K562 (cell line): ENCODE data around the gene SDS. TPM values are rescaled to one million over a fixed set of nuclear protein-coding genes. Genes with fewer than 3 reads are reported as not detected.

Experiments used
- ARHGAP35 ChIP-seq: fragments of 450-650 bp; IDR thresholded peaks from 2 replicates; pipeline ENCODE4 v1.6.1; 2018; ENCODE audit not compliant: partially characterized antibody
- CBX1 ChIP-seq: sonication (generic); IDR thresholded peaks from 2 replicates; pipeline ENCODE4 v1.6.1; 2016; ENCODE audit warnings: antibody characterized with exemption, low read depth, mild to moderate bottlenecking
- DACH1 ChIP-seq: fragments of 450-650 bp; IDR thresholded peaks from 2 replicates; pipeline ENCODE4 v1.6.1; 2018; ENCODE audit not compliant: partially characterized antibody
- DPF2 ChIP-seq: fragments of 450-650 bp; IDR thresholded peaks from 2 replicates; pipeline ENCODE4 v1.6.1; 2016
- ELK3 ChIP-seq: fragments of 450-650 bp; formaldehyde crosslinking; IDR thresholded peaks from 2 replicates; pipeline ENCODE4 v1.4.0; 2020; ENCODE audit warnings: mild to moderate bottlenecking
- FIP1L1 ChIP-seq: fragments of 200-400 bp; formaldehyde crosslinking; IDR thresholded peaks from 2 replicates; pipeline ENCODE4 v1.6.1; 2018; ENCODE audit warnings: mild to moderate bottlenecking, low read depth, low read length; ENCODE audit not compliant: poor library complexity, severe bottlenecking
- FOXA1 ChIP-seq: fragments of 450-650 bp; IDR thresholded peaks from 2 replicates; pipeline ENCODE4 v1.6.1; 2016; ENCODE audit warnings: mild to moderate bottlenecking, borderline replicate concordance
- FOXA3 ChIP-seq, 2 experiments: fragments of 450-650 bp in 1 of 2; sonication (generic) in 1 of 2; formaldehyde crosslinking; IDR thresholded peaks in 1 of 2; conservative IDR thresholded peaks in 1 of 2; 2 replicates each; pipeline versions ENCODE4 v1.4.0 to v1.8.0; 2020 to 2022; ENCODE audit warnings: mild to moderate bottlenecking in 2 of 2, missing genetic modification reagents in 1 of 2
- HDAC6 ChIP-seq: IDR thresholded peaks from 2 replicates; pipeline ENCODE4 v1.6.1; 2012; ENCODE audit warnings: low read depth, mild to moderate bottlenecking, control low read depth, inconsistent platforms, low read length, moderate library complexity
- JUN ChIP-seq, 2 experiments: sonication (generic) in 1 of 2; formaldehyde crosslinking in 1 of 2; IDR thresholded peaks; 2 replicates each; pipeline versions ENCODE4 v1.6.1 to v1.8.0; 2012 to 2022; ENCODE audit warnings: borderline replicate concordance in 2 of 2, mild to moderate bottlenecking in 2 of 2, improper control_type of control experiment in 1 of 2, low read depth in 1 of 2, low read length in 1 of 2, missing genetic modification reagents in 1 of 2
- NR2C2 ChIP-seq, 2 experiments: fragments of 200-800 bp in 1 of 2; sonication (Bioruptor generic) in 1 of 2; sonication (generic) in 1 of 2; formaldehyde crosslinking in 1 of 2; IDR thresholded peaks; 2 replicates each; pipeline versions ENCODE4 v1.6.1 to v1.8.0; 2016 to 2022; ENCODE audit warnings: mild to moderate bottlenecking in 1 of 2, missing compliant biosample characterization in 1 of 2, missing genetic modification characterization in 1 of 2, missing genetic modification reagents in 1 of 2
- PHB ChIP-seq: fragments of 250-450 bp; sonication (Bioruptor Pico); IDR thresholded peaks from 2 replicates; pipeline ENCODE4 v1.5.0; 2021
- PTBP1 ChIP-seq: fragments of 200-400 bp; formaldehyde crosslinking; IDR thresholded peaks from 2 replicates; pipeline ENCODE4 v1.6.1; 2017; ENCODE audit warnings: low read depth, low read length
- RAD51 ChIP-seq: fragments of 450-650 bp; IDR thresholded peaks from 2 replicates; pipeline ENCODE4 v1.7.1; 2016; ENCODE audit warnings: low read depth, mild to moderate bottlenecking, borderline replicate concordance
- SMARCA5 ChIP-seq: fragments of 450-650 bp; IDR thresholded peaks from 2 replicates; pipeline ENCODE4 v1.6.1; 2016
- THRB ChIP-seq: fragments of 450-650 bp; formaldehyde crosslinking; conservative IDR thresholded peaks from 2 replicates; pipeline ENCODE4 v1.4.0; 2022; ENCODE audit warnings: mild to moderate bottlenecking, missing genetic modification characterization
- ZBTB7A ChIP-seq: IDR thresholded peaks from 2 replicates; pipeline ENCODE4 v1.6.1; 2011; ENCODE audit warnings: low read depth, mild to moderate bottlenecking, low read length, moderate library complexity, borderline replicate concordance; ENCODE audit not compliant: control insufficient read depth
- ZNF23 ChIP-seq: fragments of 250-450 bp; sonication (Bioruptor Pico); IDR thresholded peaks from 2 replicates; pipeline ENCODE4 v1.4.0; 2020; ENCODE audit warnings: mild to moderate bottlenecking
- ZNF431 ChIP-seq: sonication (generic); formaldehyde crosslinking; IDR thresholded peaks from 2 replicates; pipeline ENCODE4 v1.8.0; 2022; ENCODE audit warnings: mild to moderate bottlenecking, missing genetic modification reagents
- ZNF740 ChIP-seq, 3 experiments: fragments of 200-800 bp in 1 of 3; sonication (Bioruptor generic) in 1 of 3; sonication (generic) in 1 of 3; formaldehyde crosslinking in 1 of 3; IDR thresholded peaks; 2 replicates each; pipeline versions ENCODE4 v1.6.1 to v1.8.0; 2016 to 2022; ENCODE audit warnings: mild to moderate bottlenecking in 2 of 3, missing compliant biosample characterization in 2 of 3, missing genetic modification characterization in 2 of 3, missing genetic modification reagents in 1 of 3
- ZNF764 ChIP-seq: fragments of 250-450 bp; sonication (Bioruptor Pico); IDR thresholded peaks from 2 replicates; pipeline ENCODE4 v1.4.0; 2020; ENCODE audit warnings: low read depth, mild to moderate bottlenecking, moderate library complexity
- polyA plus RNA-seq, 8 experiments: library from polyadenylated mRNA; depleted of rRNA in 4 of 8; stranded (reverse) in 5 of 8; unstranded in 3 of 8; fragments of >200 nt; fragmentation: Nextera tagmentation in 2 of 8; fragmentation: Illumina TruSeq in 1 of 8; extraction: Ambion mirVana in 2 of 8; extraction: Trizol in 1 of 8; gene quantifications; 2 replicates each; pipeline versions ENCODE4 v1.2.1 to v1.2.3, GENCODE V29; 2011 to 2014; ENCODE audit warnings: inconsistent platforms in 1 of 8, missing spikeins in 1 of 8
- total RNA-seq, 7 experiments: library from RNA; depleted of rRNA in 6 of 7; stranded (reverse); fragments of >200 nt in 6 of 7; fragmentation: Illumina TruSeq in 2 of 7; extraction: Trizol in 2 of 7; gene quantifications; 2 replicates each; pipeline versions ENCODE4 v1.2.1 to v1.2.3, GENCODE V29; 2011 to 2021; ENCODE audit warnings: low replicate concordance in 1 of 7
- TF ChIP-seq, protein P1 (sequence below): fragments of 200-800 bp; sonication (Bioruptor generic); IDR thresholded peaks from 2 replicates; pipeline ENCODE4 v1.6.1; 2017; ENCODE audit warnings: missing genetic modification characterization, missing compliant biosample characterization

The SDS gene
- total and polyA plus RNA-seq, 9 of the 15 experiments (the other 6 are each of a cell fraction or from before 2014, with no cell fraction given) = 0.07 to 1.1 (median 0.12) TPM; not detected in 1

DNA sequence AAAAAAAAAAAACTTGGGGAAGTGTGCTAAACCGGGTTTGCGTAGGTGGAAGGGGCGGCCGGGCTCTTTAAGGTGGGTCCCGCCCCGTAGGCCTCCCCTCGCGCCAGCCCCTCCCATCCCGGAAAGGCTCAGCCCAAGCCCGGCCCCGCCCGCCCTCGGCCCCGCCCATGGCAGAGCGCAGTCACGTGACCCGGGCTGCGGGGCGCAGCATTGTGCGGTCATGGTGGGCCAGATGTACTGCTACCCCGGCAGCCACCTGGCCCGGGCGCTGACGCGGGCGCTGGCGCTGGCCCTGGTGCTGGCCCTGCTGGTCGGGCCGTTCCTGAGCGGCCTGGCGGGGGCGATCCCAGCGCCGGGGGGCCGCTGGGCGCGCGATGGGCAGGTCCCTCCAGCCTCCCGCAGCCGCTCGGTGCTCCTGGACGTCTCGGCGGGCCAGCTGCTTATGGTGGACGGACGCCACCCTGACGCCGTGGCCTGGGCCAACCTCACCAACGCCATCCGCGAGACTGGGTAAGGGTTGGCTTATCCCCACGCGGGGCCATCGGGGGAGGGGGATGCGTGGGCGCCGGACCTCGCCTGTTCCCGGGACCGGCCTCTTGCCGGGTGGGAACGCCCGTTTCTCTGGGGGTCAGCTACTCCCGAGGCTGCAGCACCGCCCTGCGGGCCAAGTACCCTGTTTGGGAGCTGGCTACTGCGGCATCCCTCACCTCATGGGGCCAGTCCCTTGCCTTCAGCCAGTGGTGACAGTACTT lies 45.1 kb downstream of the SDS start, which contains the start of gene PLBD2 (continued):
- TF ChIP-seq ELK3 (CRISPR knock-in tag) = no peak
- TF ChIP-seq, protein P1, sequence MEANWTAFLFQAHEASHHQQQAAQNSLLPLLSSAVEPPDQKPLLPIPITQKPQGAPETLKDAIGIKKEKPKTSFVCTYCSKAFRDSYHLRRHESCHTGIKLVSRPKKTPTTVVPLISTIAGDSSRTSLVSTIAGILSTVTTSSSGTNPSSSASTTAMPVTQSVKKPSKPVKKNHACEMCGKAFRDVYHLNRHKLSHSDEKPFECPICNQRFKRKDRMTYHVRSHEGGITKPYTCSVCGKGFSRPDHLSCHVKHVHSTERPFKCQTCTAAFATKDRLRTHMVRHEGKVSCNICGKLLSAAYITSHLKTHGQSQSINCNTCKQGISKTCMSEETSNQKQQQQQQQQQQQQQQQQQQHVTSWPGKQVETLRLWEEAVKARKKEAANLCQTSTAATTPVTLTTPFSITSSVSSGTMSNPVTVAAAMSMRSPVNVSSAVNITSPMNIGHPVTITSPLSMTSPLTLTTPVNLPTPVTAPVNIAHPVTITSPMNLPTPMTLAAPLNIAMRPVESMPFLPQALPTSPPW (CRISPR knock-in tag) = peak; percentile 89
- TF ChIP-seq CBX1 = 0 out of 2 replicates have a peak, but pooled peaks have one; percentile 57
- peak; percentile 33 for TF ChIP-seq FIP1L1
- TF ChIP-seq DACH1 = no peak
- 0 out of 4 replicates have a peak, but pooled peaks of 1 of the 2 experiments have one; percentile 39 for TF ChIP-seq FOXA3 (CRISPR knock-in tag; conservative IDR thresholded peaks at IDR 0.05 in 1 of 2, IDR thresholded peaks at IDR 0.05 in 1 of 2)
- TF ChIP-seq SMARCA5 = no peak
- TF ChIP-seq ZNF764 (CRISPR knock-in tag) = no peak
- TF ChIP-seq ZNF431 (CRISPR knock-in tag) = 0 out of 2 replicates have a peak, but pooled peaks have one; percentile 20
- TF ChIP-seq PTBP1 = no peak
- no peak for TF ChIP-seq ARHGAP35
- TF ChIP-seq FOXA1 = no peak
- TF ChIP-seq ZNF740 (CRISPR knock-in tag; IDR thresholded peaks at IDR 0.05) = 0 out of 2 replicates have a peak, but pooled peaks have one; percentile 45
- no peak for TF ChIP-seq ZNF740 (tag; IDR thresholded peaks at IDR 0.05)
- TF ChIP-seq PHB = no peak
- peak; percentile 68; the same call in 1 of the 2 replicates for TF ChIP-seq ZBTB7A
- TF ChIP-seq RAD51 = peak; percentile 98
- no peak for TF ChIP-seq JUN (IDR thresholded peaks at IDR 0.05; ENCODE audit: borderline replicate concordance, low read depth, low read length)
- 0 out of 2 replicates have a peak, but pooled peaks have one; percentile 34 for TF ChIP-seq JUN (CRISPR knock-in tag; IDR thresholded peaks at IDR 0.05; ENCODE audit: borderline replicate concordance)
- no peak for TF ChIP-seq NR2C2 (CRISPR knock-in tag; IDR thresholded peaks at IDR 0.05)
- TF ChIP-seq NR2C2 (tag; IDR thresholded peaks at IDR 0.05) = no peak; the same call in 1 of the 2 replicates
- TF ChIP-seq DPF2 = no peak
- no peak for TF ChIP-seq ZNF23 (CRISPR knock-in tag)
- TF ChIP-seq HDAC6 = no peak
- TF ChIP-seq THRB = no peak
